ENCODE data around the gene CDK12.

Gene CDK12

DNA sequence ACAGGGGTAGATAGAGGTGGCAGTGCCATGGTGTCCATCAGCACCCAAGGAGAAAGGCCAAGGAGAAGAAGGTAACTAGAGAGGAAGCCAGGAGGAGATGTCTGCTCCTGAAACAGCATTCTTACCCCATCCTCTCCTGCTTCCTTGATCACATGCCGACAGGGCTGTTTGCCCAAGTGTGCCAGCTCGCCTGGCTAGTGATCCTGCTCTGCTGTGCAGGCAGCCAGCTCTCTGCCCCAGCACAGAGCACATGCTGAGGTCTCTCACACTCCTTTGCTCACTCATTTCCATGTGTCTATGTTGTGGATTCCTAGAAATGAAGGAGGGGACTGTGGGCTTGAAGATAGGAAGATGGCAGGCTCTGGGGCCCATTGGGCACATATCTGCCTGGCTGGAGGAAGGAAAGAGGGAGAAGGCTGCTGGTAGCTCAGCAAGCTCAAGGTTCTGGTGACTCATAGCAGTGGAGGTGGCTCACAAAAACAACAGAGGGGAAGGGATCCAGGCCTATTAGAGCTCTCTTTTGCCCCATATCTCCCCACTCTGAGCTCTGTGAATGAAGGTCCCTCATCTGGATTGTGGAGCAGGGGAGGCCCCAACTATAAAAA, 92.2 kb downstream of the CDK12 start:
- no peak for DNase-seq (ENCODE audit: low spot score)
- TF ChIP-seq, protein P1, sequence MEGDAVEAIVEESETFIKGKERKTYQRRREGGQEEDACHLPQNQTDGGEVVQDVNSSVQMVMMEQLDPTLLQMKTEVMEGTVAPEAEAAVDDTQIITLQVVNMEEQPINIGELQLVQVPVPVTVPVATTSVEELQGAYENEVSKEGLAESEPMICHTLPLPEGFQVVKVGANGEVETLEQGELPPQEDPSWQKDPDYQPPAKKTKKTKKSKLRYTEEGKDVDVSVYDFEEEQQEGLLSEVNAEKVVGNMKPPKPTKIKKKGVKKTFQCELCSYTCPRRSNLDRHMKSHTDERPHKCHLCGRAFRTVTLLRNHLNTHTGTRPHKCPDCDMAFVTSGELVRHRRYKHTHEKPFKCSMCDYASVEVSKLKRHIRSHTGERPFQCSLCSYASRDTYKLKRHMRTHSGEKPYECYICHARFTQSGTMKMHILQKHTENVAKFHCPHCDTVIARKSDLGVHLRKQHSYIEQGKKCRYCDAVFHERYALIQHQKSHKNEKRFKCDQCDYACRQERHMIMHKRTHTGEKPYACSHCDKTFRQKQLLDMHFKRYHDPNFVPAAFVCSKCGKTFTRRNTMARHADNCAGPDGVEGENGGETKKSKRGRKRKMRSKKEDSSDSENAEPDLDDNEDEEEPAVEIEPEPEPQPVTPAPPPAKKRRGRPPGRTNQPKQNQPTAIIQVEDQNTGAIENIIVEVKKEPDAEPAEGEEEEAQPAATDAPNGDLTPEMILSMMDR (IDR thresholded peaks at IDR 0.05; ENCODE audit: extremely low read depth, missing control alignments): no peak

DNA sequence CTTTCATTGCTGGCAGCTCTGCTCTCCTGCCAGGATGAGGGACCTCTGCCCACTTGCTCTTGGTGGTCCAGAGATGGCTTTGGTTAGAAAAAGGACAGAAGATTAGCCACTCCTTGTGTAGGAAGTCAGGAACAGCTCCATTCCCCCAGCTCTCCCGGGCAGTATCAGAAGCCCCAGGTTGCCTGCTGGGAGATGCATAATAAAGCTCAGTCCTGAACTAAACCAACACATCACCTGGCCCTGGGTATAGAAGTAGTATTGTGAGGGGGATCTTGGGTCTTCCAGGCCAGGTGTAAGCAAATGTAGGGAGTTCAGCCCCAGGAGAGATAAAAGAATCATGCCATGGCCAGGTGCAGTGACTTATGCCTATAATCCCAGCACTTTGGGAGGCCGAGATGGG, 94.1 kb downstream of the CDK12 start:
- TF ChIP-seq, protein P1 (IDR thresholded peaks at IDR 0.05; ENCODE audit: extremely low read depth, missing control alignments): no peak
- no peak for DNase-seq (ENCODE audit: low spot score)

DNA sequence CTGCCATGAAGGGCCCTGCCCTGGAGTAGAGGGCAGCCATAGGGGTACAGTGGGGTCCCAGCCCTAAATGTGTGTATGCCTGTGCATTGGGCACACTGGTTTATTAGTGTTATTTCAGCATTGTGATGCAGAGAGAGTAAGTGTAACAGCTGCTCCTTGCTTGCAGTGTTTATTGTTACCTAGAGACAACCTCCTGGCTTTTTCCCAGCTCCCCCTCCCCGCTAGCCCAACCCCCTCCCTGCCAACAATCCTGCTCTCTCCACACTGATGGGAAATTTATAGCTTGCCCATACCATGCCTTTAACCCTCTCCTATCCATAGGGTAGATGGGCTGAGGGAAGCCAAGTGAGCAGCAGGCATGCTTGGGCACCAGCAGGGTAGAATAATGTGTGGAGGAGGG, 95.1 kb downstream of the CDK12 start:
- TF ChIP-seq, protein P1 (IDR thresholded peaks at IDR 0.05; ENCODE audit: extremely low read depth, missing control alignments): no peak
- no peak for DNase-seq (ENCODE audit: low spot score)

DNA sequence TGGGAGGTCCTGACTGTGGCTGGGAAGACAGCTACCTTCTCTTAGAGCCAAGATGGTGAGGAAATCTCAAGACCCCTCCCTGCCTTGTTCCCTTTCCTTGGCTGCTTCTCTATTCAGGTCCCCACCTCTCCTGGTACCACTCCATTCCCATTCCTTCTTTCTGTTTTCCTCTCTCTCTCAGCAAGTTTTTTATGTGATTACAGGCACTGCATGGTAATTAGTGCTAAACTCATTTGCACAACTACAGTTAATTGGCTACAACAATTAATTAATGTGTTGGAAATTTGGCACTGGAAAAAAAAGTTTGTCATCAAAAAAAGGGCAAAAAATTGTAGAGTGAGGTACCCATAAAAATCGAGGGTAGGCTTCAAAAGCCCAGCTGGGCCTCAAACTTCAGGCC, 101.1 kb downstream of the CDK12 start:
- no peak for DNase-seq (ENCODE audit: low spot score)
- TF ChIP-seq, protein P1 (IDR thresholded peaks at IDR 0.05; ENCODE audit: extremely low read depth, missing control alignments): no peak

DNA sequence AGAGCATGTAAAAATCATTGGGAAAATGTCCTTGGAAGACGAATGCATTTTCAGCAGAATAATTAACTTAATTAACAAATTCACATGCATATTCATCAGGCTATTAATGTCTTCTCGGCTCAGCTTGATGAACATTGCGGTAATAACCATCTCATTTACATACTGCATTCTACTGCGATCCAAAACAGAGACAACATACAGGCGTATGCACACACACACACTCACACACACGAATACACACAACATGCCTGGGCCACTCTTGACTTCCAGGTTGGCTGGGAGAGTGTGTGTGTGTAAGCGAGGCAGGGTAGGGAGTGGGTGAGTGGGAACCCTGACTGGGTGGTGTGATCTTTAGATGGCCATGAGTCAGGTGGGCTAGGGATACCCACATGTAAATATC, 101.7 kb downstream of the CDK12 start:
- no peak for DNase-seq (ENCODE audit: low spot score)
- TF ChIP-seq, protein P1 (IDR thresholded peaks at IDR 0.05; ENCODE audit: extremely low read depth, missing control alignments): no peak

DNA sequence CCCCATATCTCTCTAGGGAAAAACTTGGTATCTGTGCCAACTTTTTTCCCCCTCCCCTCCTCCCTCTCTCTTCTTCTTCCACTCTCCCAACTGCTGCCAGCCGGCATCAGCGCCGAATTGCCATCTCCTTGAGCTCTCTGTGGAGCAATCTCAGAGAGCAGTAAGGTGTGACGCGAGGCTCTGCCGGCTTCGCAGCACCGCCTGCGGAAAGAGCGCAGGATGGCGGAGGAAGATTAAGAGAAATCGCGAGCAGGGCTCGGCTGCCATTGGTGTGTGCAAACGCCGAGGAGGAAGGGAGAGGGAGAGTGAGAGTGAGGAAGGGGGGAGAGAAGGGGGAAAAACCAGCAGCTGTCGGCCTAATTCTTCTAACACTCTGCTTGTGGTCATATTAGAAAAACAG, 102.2 kb downstream of the CDK12 start:
- no peak for DNase-seq (ENCODE audit: low spot score)
- TF ChIP-seq, protein P1 (IDR thresholded peaks at IDR 0.05; ENCODE audit: extremely low read depth, missing control alignments): no peak

DNA sequence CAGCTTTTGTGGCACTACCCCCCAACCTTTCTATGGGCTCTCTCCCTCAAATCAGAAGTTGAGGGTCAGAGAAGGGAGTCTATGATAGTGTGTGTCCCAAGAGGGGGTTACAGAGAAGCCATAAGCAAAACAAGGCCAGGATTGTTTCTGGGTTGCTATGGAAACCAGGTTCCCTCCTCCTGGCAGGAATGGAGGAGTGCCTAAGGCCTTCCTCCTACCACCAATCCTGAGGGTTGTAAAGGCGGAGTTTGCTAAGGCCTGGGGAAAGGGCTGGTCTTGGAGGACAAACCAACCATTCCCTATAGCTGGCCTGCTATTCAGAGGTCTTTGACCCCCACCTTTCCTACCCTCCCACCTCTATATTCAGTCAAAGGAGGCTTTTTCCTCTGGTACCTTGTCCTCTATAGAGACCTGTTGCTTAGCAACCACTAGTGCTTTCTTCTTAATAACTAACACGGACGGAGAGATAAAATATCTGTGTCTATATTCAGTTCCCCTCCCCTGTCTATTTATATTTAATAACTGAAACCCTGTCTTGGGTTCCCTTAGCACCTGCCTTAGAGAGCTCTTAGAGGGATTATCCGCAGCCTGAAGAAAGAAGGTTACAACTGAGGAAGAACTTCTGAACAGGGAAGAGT, 103.0 kb downstream of the CDK12 start:
- TF ChIP-seq, protein P1 (IDR thresholded peaks at IDR 0.05; ENCODE audit: extremely low read depth, missing control alignments): no peak
- no peak for DNase-seq (ENCODE audit: low spot score)
